ENCODE results near the gene CAMK1D.

Gene CAMK1D

DNA sequence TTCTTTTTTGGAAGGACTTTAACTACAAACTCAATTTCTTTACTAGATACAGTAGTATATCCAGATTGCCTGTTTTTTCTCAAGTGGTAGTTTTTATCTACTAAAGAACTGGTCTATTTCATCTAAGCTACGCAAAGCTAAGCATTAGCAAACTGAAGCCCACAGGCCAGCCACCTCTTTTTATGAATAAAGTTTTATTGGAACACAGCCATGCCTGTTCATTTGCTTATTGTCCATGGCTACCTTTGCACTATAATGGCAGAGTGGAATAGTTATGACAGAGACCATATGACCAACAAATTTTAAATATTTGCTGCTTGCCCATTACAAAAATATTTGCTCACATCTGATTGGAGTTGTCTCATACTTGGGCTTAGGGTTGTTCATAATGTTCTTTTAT, 168.7 kb downstream of the CAMK1D start:
- H3K9me3 ChIP-seq (ENCODE audit: control insufficient read depth, insufficient read depth, low read depth, low read length), result no peaks in the 10 kb centered on the region
- CTCF ChIA-PET, result no interaction called here
- H3K36me3 ChIP-seq (ENCODE audit: control insufficient read depth in 2 of 2, insufficient read depth in 1 of 2, low read length in 2 of 2), result no peaks in the 10 kb centered on the region
- POLR2A ChIA-PET, result no interaction called here
- H3K4me1 ChIP-seq (ENCODE audit: control insufficient read depth, insufficient read depth, low read length), result no peaks in the 10 kb centered on the region
- TF ChIP-seq ZSCAN23 (tag by site-specific recombination; IDR thresholded peaks at IDR 0.05), result no peak
- no peak for TF ChIP-seq ZNF140 (tag by site-specific recombination; IDR thresholded peaks at IDR 0.05)
- no peak for TF ChIP-seq ZNF10 (tag by site-specific recombination; IDR thresholded peaks at IDR 0.05)
- TF ChIP-seq, protein P1, sequence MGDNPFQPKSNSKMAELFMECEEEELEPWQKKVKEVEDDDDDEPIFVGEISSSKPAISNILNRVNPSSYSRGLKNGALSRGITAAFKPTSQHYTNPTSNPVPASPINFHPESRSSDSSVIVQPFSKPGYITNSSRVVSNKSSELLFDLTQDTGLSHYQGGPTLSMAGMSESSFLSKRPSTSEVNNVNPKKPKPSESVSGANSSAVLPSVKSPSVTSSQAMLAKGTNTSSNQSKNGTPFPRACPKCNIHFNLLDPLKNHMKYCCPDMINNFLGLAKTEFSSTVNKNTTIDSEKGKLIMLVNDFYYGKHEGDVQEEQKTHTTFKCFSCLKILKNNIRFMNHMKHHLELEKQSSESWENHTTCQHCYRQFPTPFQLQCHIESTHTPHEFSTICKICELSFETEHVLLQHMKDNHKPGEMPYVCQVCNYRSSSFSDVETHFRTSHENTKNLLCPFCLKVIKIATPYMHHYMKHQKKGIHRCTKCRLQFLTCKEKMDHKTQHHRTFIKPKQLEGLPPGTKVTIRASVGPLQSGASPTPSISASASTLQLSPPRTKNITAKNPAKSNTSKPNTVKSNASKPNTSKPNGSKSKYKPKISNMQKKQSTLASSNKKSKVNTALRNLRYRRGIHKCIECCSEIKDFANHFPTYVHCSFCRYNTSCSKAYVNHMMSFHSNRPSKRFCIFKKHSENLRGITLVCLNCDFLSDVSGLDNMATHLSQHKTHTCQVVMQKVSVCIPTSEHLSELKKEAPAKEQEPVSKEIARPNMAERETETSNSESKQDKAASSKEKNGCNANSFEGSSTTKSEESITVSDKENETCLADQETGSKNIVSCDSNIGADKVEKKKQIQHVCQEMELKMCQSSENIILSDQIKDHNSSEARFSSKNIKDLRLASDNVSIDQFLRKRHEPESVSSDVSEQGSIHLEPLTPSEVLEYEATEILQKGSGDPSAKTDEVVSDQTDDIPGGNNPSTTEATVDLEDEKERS (tag by site-specific recombination; IDR thresholded peaks at IDR 0.05), result no peak
- TF ChIP-seq WT1 (tag by site-specific recombination; IDR thresholded peaks at IDR 0.05), result no peak
- no peak for TF ChIP-seq RBAK (tag by site-specific recombination; IDR thresholded peaks at IDR 0.05)
- no peak for TF ChIP-seq ZNF623 (tag by site-specific recombination; IDR thresholded peaks at IDR 0.05)
- no peak for TF ChIP-seq ZXDB (tag by site-specific recombination; IDR thresholded peaks at IDR 0.05)
- TF ChIP-seq, protein P2, sequence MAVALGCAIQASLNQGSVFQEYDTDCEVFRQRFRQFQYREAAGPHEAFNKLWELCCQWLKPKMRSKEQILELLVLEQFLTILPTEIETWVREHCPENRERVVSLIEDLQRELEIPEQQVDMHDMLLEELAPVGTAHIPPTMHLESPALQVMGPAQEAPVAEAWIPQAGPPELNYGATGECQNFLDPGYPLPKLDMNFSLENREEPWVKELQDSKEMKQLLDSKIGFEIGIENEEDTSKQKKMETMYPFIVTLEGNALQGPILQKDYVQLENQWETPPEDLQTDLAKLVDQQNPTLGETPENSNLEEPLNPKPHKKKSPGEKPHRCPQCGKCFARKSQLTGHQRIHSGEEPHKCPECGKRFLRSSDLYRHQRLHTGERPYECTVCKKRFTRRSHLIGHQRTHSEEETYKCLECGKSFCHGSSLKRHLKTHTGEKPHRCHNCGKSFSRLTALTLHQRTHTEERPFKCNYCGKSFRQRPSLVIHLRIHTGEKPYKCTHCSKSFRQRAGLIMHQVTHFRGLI (tag by site-specific recombination; IDR thresholded peaks at IDR 0.05), result no peak
- TF ChIP-seq, protein P3, sequence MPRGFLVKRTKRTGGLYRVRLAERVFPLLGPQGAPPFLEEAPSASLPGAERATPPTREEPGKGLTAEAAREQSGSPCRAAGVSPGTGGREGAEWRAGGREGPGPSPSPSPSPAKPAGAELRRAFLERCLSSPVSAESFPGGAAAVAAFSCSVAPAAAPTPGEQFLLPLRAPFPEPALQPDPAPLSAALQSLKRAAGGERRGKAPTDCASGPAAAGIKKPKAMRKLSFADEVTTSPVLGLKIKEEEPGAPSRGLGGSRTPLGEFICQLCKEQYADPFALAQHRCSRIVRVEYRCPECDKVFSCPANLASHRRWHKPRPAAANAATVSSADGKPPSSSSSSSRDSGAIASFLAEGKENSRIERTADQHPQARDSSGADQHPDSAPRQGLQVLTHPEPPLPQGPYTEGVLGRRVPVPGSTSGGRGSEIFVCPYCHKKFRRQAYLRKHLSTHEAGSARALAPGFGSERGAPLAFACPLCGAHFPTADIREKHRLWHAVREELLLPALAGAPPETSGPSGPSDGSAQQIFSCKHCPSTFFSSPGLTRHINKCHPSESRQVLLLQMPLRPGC (tag by site-specific recombination; IDR thresholded peaks at IDR 0.05), result no peak
- TF ChIP-seq ZNF777 (tag by site-specific recombination; IDR thresholded peaks at IDR 0.05; ENCODE audit: borderline replicate concordance), result no peak
- no peak for TF ChIP-seq KLF7 (tag by site-specific recombination; IDR thresholded peaks at IDR 0.05; ENCODE audit: borderline replicate concordance)
- TF ChIP-seq ZNF792 (tag by site-specific recombination; IDR thresholded peaks at IDR 0.05), result no peak
- TF ChIP-seq ZNF341 (tag by site-specific recombination; IDR thresholded peaks at IDR 0.05; ENCODE audit: low read depth), result no peak
- no peak for TF ChIP-seq ZNF155 (tag by site-specific recombination; IDR thresholded peaks at IDR 0.05)
- no peak for TF ChIP-seq ZNF221 (tag by site-specific recombination; IDR thresholded peaks at IDR 0.05; ENCODE audit: borderline replicate concordance)
- TF ChIP-seq, protein P4, sequence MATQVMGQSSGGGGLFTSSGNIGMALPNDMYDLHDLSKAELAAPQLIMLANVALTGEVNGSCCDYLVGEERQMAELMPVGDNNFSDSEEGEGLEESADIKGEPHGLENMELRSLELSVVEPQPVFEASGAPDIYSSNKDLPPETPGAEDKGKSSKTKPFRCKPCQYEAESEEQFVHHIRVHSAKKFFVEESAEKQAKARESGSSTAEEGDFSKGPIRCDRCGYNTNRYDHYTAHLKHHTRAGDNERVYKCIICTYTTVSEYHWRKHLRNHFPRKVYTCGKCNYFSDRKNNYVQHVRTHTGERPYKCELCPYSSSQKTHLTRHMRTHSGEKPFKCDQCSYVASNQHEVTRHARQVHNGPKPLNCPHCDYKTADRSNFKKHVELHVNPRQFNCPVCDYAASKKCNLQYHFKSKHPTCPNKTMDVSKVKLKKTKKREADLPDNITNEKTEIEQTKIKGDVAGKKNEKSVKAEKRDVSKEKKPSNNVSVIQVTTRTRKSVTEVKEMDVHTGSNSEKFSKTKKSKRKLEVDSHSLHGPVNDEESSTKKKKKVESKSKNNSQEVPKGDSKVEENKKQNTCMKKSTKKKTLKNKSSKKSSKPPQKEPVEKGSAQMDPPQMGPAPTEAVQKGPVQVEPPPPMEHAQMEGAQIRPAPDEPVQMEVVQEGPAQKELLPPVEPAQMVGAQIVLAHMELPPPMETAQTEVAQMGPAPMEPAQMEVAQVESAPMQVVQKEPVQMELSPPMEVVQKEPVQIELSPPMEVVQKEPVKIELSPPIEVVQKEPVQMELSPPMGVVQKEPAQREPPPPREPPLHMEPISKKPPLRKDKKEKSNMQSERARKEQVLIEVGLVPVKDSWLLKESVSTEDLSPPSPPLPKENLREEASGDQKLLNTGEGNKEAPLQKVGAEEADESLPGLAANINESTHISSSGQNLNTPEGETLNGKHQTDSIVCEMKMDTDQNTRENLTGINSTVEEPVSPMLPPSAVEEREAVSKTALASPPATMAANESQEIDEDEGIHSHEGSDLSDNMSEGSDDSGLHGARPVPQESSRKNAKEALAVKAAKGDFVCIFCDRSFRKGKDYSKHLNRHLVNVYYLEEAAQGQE (tag by site-specific recombination; IDR thresholded peaks at IDR 0.05), result no peak
- no peak for TF ChIP-seq ZNF585B (tag by site-specific recombination; IDR thresholded peaks at IDR 0.05)
- H3K27ac ChIP-seq (ENCODE audit: extremely low read depth, low read depth, low read length), result no peak overlapping the region
- no peak overlapping the region for H3K4me3 ChIP-seq (ENCODE audit: low read depth, low read length)

Measured in HEK293 (cell line).